B cell (primary cell): Measurements from ENCODE around the gene DCAKD. TPM values are rescaled to one million over a fixed set of nuclear protein-coding genes. Genes with fewer than 3 reads are reported as not detected.

ENCODE experiments used
- ATAC-seq: fragments of 200-7000 bp; cut with Tn5 transposase; one replicate; pipeline ENCODE4 v1.10.0; 2021; ENCODE audit warnings: low read depth, mild to moderate bottlenecking, moderate number of reproducible peaks, moderate library complexity
- CTCF ChIA-PET: fragments of 350-600 bp; sonication (Branson Sonifier 250); formaldehyde crosslinking; loops from one replicate; lab custom pipeline; 2021; ENCODE audit warnings: antibody characterized with exemption, inconsistent platforms; lab: Charles Lee
- POLR2A ChIA-PET: fragments of 350-600 bp; sonication (Branson Sonifier 250); formaldehyde crosslinking; loops from one replicate; lab custom pipeline; 2021; ENCODE audit warnings: antibody characterized with exemption; lab: Charles Lee
- DNase-seq: peaks from one replicate; pipeline ENCODE4 v3.0.0; 2013
- H2AFZ ChIP-seq: 2 replicates; pipeline ENCODE4 v1.6.1; 2012; ENCODE audit warnings: mild to moderate bottlenecking, low read depth, low read length; ENCODE audit not compliant: insufficient read depth, poor library complexity, severe bottlenecking
- H3K27ac ChIP-seq, 2 donors: 1 replicate in 1 of 2; 2 replicates in 1 of 2; pipeline ENCODE4 v1.5.1; 2012 to 2013; ENCODE audit warnings: low read length in 2 of 2, mild to moderate bottlenecking in 2 of 2, moderate library complexity in 1 of 2
- H3K27me3 ChIP-seq, 4 experiments: fragments of 200-600 bp in 1 of 4; sonication (generic) in 1 of 4; replicated peaks in 1 of 4; 1 replicate in 2 of 4; 2 replicates in 2 of 4; pipeline versions ENCODE4 v1.6.1 to v1.7.0; 2013 to 2016; ENCODE audit warnings: low read length in 3 of 4, mild to moderate bottlenecking in 2 of 4, mixed read lengths in 1 of 4, moderate library complexity in 1 of 4; ENCODE audit not compliant: insufficient read depth in 4 of 4, control insufficient read depth in 3 of 4; ENCODE audit errors: control extremely low read depth in 1 of 4
- H3K36me3 ChIP-seq, 2 experiments: replicated peaks in 1 of 2; 1 replicate in 1 of 2; 2 replicates in 1 of 2; pipeline versions ENCODE4 v1.6.1 to v1.7.1; 2013; ENCODE audit warnings: low read length in 1 of 2; ENCODE audit not compliant: insufficient read depth in 2 of 2, control insufficient read depth in 1 of 2; ENCODE audit errors: control extremely low read depth in 1 of 2, extremely low read depth in 1 of 2
- H3K4me1 ChIP-seq, 2 donors: fragments of 200-600 bp in 1 of 2; sonication (generic) in 1 of 2; 1 replicate in 1 of 2; 2 replicates in 1 of 2; pipeline versions ENCODE4 v1.5.1 to v1.6.1; 2013 to 2017; ENCODE audit warnings: low read length in 2 of 2; ENCODE audit not compliant: control insufficient read depth in 2 of 2, insufficient read depth in 2 of 2
- H3K4me2 ChIP-seq: replicated peaks from 2 replicates; pipeline ENCODE3; 2012; ENCODE audit warnings: mild to moderate bottlenecking, low read depth, low read length; ENCODE audit not compliant: poor library complexity, severe bottlenecking
- H3K4me3 ChIP-seq, 5 experiments: fragments of 200-600 bp in 1 of 5; sonication (generic) in 1 of 5; 1 replicate in 3 of 5; 2 replicates in 2 of 5; pipeline versions ENCODE4 v1.5.1 to v1.7.0; 2011 to 2016; ENCODE audit warnings: low read length in 4 of 5, mild to moderate bottlenecking in 4 of 5, low read depth in 2 of 5, control low read depth in 1 of 5, moderate library complexity in 1 of 5; ENCODE audit not compliant: insufficient read depth in 1 of 5; ENCODE audit errors: control extremely low read depth in 1 of 5, extremely low read depth in 1 of 5
- H3K79me2 ChIP-seq: fragments of 200-600 bp; sonication (generic); one replicate; pipeline ENCODE4 v1.6.0; 2016; ENCODE audit warnings: low read length; ENCODE audit not compliant: control insufficient read depth, insufficient read depth
- H3K9ac ChIP-seq: fragments of 200-600 bp; sonication (generic); 2 replicates; pipeline ENCODE4 v1.6.1; 2017; ENCODE audit warnings: mild to moderate bottlenecking, low read length, moderate library complexity
- H3K9me3 ChIP-seq, 3 donors: one replicate each; pipeline versions ENCODE4 v1.6.1 to v1.7.1; 2013; ENCODE audit warnings: low read length in 2 of 3; ENCODE audit not compliant: control insufficient read depth in 2 of 3, insufficient read depth in 1 of 3; ENCODE audit errors: control extremely low read depth in 1 of 3
- H4K20me1 ChIP-seq: 2 replicates; pipeline ENCODE4 v1.6.0; 2012; ENCODE audit warnings: mild to moderate bottlenecking, low read length; ENCODE audit not compliant: insufficient read depth, control insufficient read depth, poor library complexity, severe bottlenecking
- H3K27ac Mint-ChIP-seq: one replicate; pipeline ENCODE4 v1.8.0; 2021; ENCODE audit warnings: mixed read lengths
- H3K27me3 Mint-ChIP-seq: one replicate; pipeline ENCODE4 v1.8.0; 2021; ENCODE audit warnings: mixed read lengths
- H3K4me1 Mint-ChIP-seq: one replicate; pipeline ENCODE4 v1.8.0; 2021; ENCODE audit warnings: mixed read lengths
- H3K4me3 Mint-ChIP-seq: one replicate; pipeline ENCODE4 v1.8.0; 2021; ENCODE audit warnings: mixed read lengths
- H3K9me3 Mint-ChIP-seq: one replicate; pipeline ENCODE4 v1.8.0; 2022; ENCODE audit warnings: mixed read lengths; ENCODE audit not compliant: insufficient read depth
- EZH2 ChIP-seq: IDR thresholded peaks from 2 replicates; pipeline ENCODE4 v1.6.1; 2012; ENCODE audit warnings: borderline replicate concordance, low read depth, mild to moderate bottlenecking, moderate library complexity, low read length; ENCODE audit not compliant: insufficient read depth, poor library complexity, severe bottlenecking
- WGBS: methylation state at CpG from one replicate; pipeline ENCODE4 v1.1.5; 2013; ENCODE audit warnings: missing lambda C conversion rate; ENCODE audit not compliant: insufficient coverage; 5-methylcytosine and 5-hydroxymethylcytosine counted together
- intact Hi-C: fragments of 100-400 bp; cut with micrococcal nuclease; formaldehyde crosslinking; loops from one replicate; pipeline ENCODE4 v1.10.0; 2022
- polyA plus RNA-seq: library from polyadenylated mRNA; depleted of rRNA; stranded (reverse); fragments of >200 nt; gene quantifications from 2 replicates; pipeline ENCODE4 v1.2.3, GENCODE V29; 2012
- total RNA-seq, 2 donors: library from RNA; stranded (reverse); fragments of 120-200 nt in 1 of 2; gene quantifications; 1 replicate in 1 of 2; 2 replicates in 1 of 2; pipeline versions ENCODE4 v1.2.3 to v1.2.4, GENCODE V29; 2013 to 2022
- TF ChIP-seq, protein P1 (sequence below): fragments of 200-600 bp; IDR thresholded peaks from one replicate; pipeline ENCODE4 v1.8.0; 2022; ENCODE audit warnings: antibody characterized with exemption, mild to moderate bottlenecking

The DCAKD gene
- total and polyA plus RNA-seq, 2 donors (not counting 1 experiment from before 2014, with no cell fraction given), result 20.6 to 31.5 TPM

DNA sequence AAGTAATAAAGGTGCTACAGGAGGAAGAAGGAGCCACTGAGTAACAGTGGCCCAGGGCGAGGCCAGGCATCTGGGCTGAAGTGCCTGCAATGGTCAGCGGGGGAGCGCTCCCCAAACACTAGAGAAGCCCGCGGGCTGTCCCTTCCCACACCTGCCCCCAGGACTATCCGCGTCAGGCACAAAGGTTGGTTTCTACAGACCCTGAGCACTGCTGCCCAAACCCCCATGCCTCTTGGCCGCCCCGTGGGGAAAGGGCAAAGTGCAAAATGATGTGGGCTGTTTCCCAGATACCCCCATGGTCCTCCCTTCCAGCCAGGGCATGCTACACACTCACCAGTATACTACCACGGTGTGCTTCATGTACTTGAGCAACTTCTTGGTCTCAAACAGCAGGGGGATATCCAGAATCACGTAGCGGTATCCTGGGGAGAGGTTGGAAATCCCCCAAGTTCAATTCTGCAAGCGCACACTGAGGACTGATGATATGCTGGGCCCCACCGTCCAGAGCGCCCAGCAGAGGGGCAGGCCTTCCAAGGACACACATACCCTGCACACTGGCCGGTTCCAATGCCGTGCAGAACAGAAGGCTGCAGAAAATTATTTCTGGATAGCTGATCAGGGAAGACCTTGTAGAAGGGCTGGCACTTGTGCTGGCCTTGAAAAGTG lies 21.5 kb downstream of the DCAKD start:
- H3K27me3 Mint-ChIP-seq, result no peaks in the 10 kb centered on the region
- POLR2A ChIA-PET, result no interaction called here

DNA sequence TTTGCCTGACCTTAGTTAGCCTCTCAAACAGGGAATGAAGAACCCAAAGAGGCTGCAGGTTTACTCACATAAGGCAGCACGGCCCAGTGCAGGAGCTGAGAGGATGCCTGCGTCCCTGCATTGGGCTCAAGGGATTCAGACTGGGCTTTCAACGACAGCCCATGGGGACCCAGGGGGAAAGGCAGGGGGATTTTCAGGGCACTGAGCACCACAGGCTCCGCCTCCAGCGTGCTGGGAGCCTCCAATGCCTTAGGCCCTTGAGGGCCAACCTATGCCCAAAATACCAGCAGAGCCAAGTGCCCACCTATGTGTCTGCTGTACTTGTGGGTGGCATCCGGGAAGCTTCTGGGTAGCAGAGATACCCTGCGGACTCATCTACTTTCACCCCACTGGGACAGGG lies 22.3 kb downstream of the DCAKD start:
- no peaks in the 10 kb centered on the region for H4K20me1 ChIP-seq
- intact Hi-C loops, result no loop called here
- peaks cover 0 to 46% of the 10 kb centered on the region in 2 experiments for H3K36me3 ChIP-seq
- Mint-ChIP-seq H3K4me3 (no peak overlapping the region), H3K9me3 (no peaks in the 10 kb centered on the region), H3K4me1 (no peaks in the 10 kb centered on the region), H3K27ac (no peak overlapping the region), H3K27me3 (no peaks in the 10 kb centered on the region)
- H3K79me2 ChIP-seq, result no peaks in the 10 kb centered on the region
- H3K4me2 ChIP-seq, result no peak overlapping the region
- H3K4me3 ChIP-seq, result no peak overlapping the region
- H3K9me3 ChIP-seq, result no peaks in the 10 kb centered on the region
- POLR2A ChIA-PET, result interaction anchor here (0.6 kb wide), 1 partner anchor 287 kb away, joined by 9 read pairs; no protein-coding TSS in a partner anchor
- TF ChIP-seq EZH2, result no peak
- TF ChIP-seq, protein P1, sequence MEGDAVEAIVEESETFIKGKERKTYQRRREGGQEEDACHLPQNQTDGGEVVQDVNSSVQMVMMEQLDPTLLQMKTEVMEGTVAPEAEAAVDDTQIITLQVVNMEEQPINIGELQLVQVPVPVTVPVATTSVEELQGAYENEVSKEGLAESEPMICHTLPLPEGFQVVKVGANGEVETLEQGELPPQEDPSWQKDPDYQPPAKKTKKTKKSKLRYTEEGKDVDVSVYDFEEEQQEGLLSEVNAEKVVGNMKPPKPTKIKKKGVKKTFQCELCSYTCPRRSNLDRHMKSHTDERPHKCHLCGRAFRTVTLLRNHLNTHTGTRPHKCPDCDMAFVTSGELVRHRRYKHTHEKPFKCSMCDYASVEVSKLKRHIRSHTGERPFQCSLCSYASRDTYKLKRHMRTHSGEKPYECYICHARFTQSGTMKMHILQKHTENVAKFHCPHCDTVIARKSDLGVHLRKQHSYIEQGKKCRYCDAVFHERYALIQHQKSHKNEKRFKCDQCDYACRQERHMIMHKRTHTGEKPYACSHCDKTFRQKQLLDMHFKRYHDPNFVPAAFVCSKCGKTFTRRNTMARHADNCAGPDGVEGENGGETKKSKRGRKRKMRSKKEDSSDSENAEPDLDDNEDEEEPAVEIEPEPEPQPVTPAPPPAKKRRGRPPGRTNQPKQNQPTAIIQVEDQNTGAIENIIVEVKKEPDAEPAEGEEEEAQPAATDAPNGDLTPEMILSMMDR, result no peak
- H3K27me3 ChIP-seq, result no peaks in the 10 kb centered on the region
- no peak overlapping the region for H3K27ac ChIP-seq
- DNase-seq (no peak), ATAC-seq (no peak)
- WGBS, result 74% methylated on average over 7 of the region's 7 CpGs
- H3K4me1 ChIP-seq, result no peaks in the 10 kb centered on the region
- CTCF ChIA-PET, result interaction anchor here (0.9 kb wide), 1 partner anchor 109 kb away, joined by 4 read pairs; no protein-coding TSS in a partner anchor
- H3K9ac ChIP-seq, result no peak overlapping the region
- H2AFZ ChIP-seq, result no peak overlapping the region

More for the DNA sequence above, 21.5 kb downstream of the DCAKD start:
- TF ChIP-seq EZH2, result no peak
- TF ChIP-seq, protein P1, result no peak
- H3K79me2 ChIP-seq, result peaks cover 7% of the 10 kb centered on the region
- CTCF ChIA-PET, result no interaction called here
- 80% methylated on average over 12 of the region's 17 CpGs for WGBS
- ATAC-seq (no peak), DNase-seq (no peak)
- H3K4me3 ChIP-seq, result no peak overlapping the region
- no peak overlapping the region for H3K27ac ChIP-seq
- H3K27me3 ChIP-seq, result no peaks in the 10 kb centered on the region
- Mint-ChIP-seq H3K4me3 (no peak overlapping the region), H3K9me3 (no peaks in the 10 kb centered on the region), H3K27ac (no peak overlapping the region), H3K4me1 (no peaks in the 10 kb centered on the region)
- no peak overlapping the region for H2AFZ ChIP-seq
- no peaks in the 10 kb centered on the region for H3K4me1 ChIP-seq
- H3K4me2 ChIP-seq, result no peak overlapping the region
- H3K9me3 ChIP-seq, result no peaks in the 10 kb centered on the region
- intact Hi-C loops, result no loop called here
- no peak overlapping the region for H3K9ac ChIP-seq
- H4K20me1 ChIP-seq, result no peaks in the 10 kb centered on the region
- peaks cover 0 to 51% of the 10 kb centered on the region in 2 experiments for H3K36me3 ChIP-seq
